Measurements from ENCODE around the gene MAGEB10.

MAGEB10 gene, protein sequence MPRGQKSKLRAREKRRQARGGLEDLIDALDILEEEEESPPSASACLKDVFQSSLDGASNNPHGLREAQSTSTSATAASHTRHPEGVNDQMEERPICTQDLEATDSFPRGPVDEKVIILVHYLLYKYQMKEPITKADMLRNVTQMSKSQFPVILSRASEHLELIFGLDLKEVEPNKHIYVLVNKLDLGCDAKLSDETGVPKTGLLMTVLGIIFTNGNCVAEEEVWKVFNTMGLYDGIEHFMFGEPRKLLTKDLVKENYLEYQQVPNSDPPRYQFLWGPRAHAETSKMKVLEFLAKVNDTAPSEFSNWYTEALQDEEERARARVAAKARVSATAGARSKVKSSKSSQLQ

GRCh38 chrX:27807690-27808089 lies at the start of gene MAGEB10:
Gene MAGEB10, plus strand, starts transcription at chrX:27807990. Its CDS starts 13,317 bp downstream, at chrX:27821307.
- TF ChIP-seq MYC (IDR thresholded peaks at IDR 0.05; ENCODE audit: low read depth, low read length), result no peak
- TF ChIP-seq POLR2A (IDR thresholded peaks at IDR 0.05; ENCODE audit: extremely low read depth, insufficient read length), result no peak
- TF ChIP-seq, protein P1, sequence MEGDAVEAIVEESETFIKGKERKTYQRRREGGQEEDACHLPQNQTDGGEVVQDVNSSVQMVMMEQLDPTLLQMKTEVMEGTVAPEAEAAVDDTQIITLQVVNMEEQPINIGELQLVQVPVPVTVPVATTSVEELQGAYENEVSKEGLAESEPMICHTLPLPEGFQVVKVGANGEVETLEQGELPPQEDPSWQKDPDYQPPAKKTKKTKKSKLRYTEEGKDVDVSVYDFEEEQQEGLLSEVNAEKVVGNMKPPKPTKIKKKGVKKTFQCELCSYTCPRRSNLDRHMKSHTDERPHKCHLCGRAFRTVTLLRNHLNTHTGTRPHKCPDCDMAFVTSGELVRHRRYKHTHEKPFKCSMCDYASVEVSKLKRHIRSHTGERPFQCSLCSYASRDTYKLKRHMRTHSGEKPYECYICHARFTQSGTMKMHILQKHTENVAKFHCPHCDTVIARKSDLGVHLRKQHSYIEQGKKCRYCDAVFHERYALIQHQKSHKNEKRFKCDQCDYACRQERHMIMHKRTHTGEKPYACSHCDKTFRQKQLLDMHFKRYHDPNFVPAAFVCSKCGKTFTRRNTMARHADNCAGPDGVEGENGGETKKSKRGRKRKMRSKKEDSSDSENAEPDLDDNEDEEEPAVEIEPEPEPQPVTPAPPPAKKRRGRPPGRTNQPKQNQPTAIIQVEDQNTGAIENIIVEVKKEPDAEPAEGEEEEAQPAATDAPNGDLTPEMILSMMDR (IDR thresholded peaks at IDR 0.05; ENCODE audit: low read depth, low read length), result no peak
- no peak for TF ChIP-seq MAX (IDR thresholded peaks at IDR 0.05; ENCODE audit: low read depth, low read length)
- no peak for DNase-seq (ENCODE audit: low read depth)

GRCh38 chrX:27765718-27766117 lies 42.1 kb upstream of the MAGEB10 start:
- H3K4me3 ChIP-seq (ENCODE audit: low read depth, low read length), result no peak overlapping the region
- TF ChIP-seq MYC (IDR thresholded peaks at IDR 0.05; ENCODE audit: low read depth, low read length), result no peak
- TF ChIP-seq MAX (IDR thresholded peaks at IDR 0.05; ENCODE audit: low read depth, low read length), result no peak
- TF ChIP-seq, protein P1 (IDR thresholded peaks at IDR 0.05; ENCODE audit: low read depth, low read length), result no peak
- TF ChIP-seq POLR2A (IDR thresholded peaks at IDR 0.05; ENCODE audit: extremely low read depth, insufficient read length), result no peak
- no peak for DNase-seq (ENCODE audit: low read depth)

More at GRCh38 chrX:27807690-27808089, at the start of gene MAGEB10:
- H3K4me3 ChIP-seq (ENCODE audit: low read depth, low read length), result no peak within 1 kb of the TSS

DNA sequence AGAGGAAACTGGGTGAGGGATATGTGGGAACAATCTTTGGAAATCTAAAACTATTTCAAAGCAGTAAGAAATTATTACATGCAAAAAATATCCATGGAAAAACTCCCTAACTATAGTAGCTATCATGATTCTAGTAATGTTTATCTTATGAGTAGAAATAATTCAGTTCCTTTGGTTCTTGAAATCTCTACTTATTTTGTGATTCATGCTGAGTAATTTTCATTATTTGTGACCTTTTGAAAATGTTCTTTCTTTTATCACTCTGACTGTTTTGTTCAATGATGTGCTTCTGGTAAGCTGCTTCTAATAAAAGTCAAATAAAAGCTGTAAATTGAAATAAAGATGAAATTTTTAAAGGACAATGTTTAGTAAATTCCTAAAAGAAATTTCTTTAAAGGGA lies 40.4 kb upstream of the MAGEB10 start:
- no peak for DNase-seq (ENCODE audit: low read depth)

GRCh38 chrX:27775984-27776383 lies 31.8 kb upstream of the MAGEB10 start:
- no peak overlapping the region for H3K4me3 ChIP-seq (ENCODE audit: low read depth, low read length)
- TF ChIP-seq MAX (IDR thresholded peaks at IDR 0.05; ENCODE audit: low read depth, low read length) (no peak), POLR2A (IDR thresholded peaks at IDR 0.05; ENCODE audit: extremely low read depth, insufficient read length) (no peak), MYC (IDR thresholded peaks at IDR 0.05; ENCODE audit: low read depth, low read length) (no peak)
- TF ChIP-seq, protein P1 (IDR thresholded peaks at IDR 0.05; ENCODE audit: low read depth, low read length), result no peak
- DNase-seq (ENCODE audit: low read depth), result no peak

More for the DNA sequence above, 40.4 kb upstream of the MAGEB10 start:
- no peak overlapping the region for H3K4me3 ChIP-seq (ENCODE audit: low read depth, low read length)
- TF ChIP-seq, protein P1 (IDR thresholded peaks at IDR 0.05; ENCODE audit: low read depth, low read length), result no peak
- TF ChIP-seq MAX (IDR thresholded peaks at IDR 0.05; ENCODE audit: low read depth, low read length) (no peak), MYC (IDR thresholded peaks at IDR 0.05; ENCODE audit: low read depth, low read length) (no peak), POLR2A (IDR thresholded peaks at IDR 0.05; ENCODE audit: extremely low read depth, insufficient read length) (no peak)

DNA sequence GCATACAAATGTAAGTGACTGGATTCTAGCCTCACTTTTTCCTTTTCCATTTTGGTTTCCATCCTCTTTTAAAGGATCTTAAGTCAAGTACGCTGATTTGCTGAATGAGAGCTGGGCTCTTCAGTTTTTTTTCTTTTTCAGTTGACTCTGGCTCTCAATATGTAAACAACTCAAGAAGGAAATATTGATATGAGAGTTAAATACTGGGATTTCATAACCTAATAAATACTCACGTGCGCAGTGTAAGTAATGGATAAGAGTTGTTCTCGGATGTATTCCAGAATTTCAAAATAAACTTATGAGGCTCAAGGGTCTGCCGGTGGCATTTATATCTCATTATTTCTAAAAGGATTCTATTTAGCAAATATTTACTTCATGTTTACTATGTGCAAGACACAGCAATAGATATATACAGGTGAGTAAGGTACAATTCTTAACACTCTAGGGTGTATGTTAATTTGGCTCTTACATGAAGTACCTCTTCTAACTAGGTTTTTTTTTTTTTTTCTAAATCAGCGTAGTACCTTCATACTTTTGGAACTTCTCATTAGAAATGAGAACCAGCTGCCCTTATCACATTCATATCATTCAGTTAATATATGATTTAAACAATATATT lies 11.0 kb upstream of the MAGEB10 start:
- no peak overlapping the region for H3K4me3 ChIP-seq (ENCODE audit: low read depth, low read length)
- TF ChIP-seq MYC (IDR thresholded peaks at IDR 0.05; ENCODE audit: low read depth, low read length) (no peak), MAX (IDR thresholded peaks at IDR 0.05; ENCODE audit: low read depth, low read length) (no peak), POLR2A (IDR thresholded peaks at IDR 0.05; ENCODE audit: extremely low read depth, insufficient read length) (no peak)
- TF ChIP-seq, protein P1 (IDR thresholded peaks at IDR 0.05; ENCODE audit: low read depth, low read length), result no peak
- no peak for DNase-seq (ENCODE audit: low read depth)
